PC-3 (cell line): ENCODE results near the gene FRMPD1. TPM values are rescaled to one million over a fixed set of nuclear protein-coding genes. Genes with fewer than 3 reads are reported as not detected.

Experiments used
- ATAC-seq: fragments of 200-7000 bp; cut with Tn5 transposase; 2 replicates; pipeline ENCODE4 v1.9.1; 2020; ENCODE audit warnings: mild to moderate bottlenecking, moderate library complexity
- BruUV-seq: library from RNA; stranded (reverse); fragments of 400-500 nt; replicated peaks from 2 replicates; lab custom pipeline; 2021; lab: Mats Ljungman, UMichigan
- CTCF ChIA-PET: fragments of 300-600 bp; sonication (Branson Sonifier 250); formaldehyde crosslinking; loops from one replicate; lab custom pipeline; 2022; ENCODE audit warnings: antibody characterized with exemption; lab: Charles Lee
- POLR2A ChIA-PET: fragments of 300-600 bp; sonication (Branson Sonifier 250); formaldehyde crosslinking; loops from one replicate; lab custom pipeline; 2022; ENCODE audit warnings: antibody characterized with exemption; ENCODE audit not compliant: unreplicated experiment; lab: Charles Lee
- DNase-seq: peaks from one replicate; pipeline ENCODE4 v3.0.0-alpha.2; 2015
- H2AFZ ChIP-seq: fragments of 300-600 bp; sonication (generic); 2 replicates; pipeline ENCODE4 v1.6.0; 2016; ENCODE audit warnings: antibody characterized with exemption, low read length
- H3F3A ChIP-seq: fragments of 300-600 bp; sonication (generic); one replicate; pipeline ENCODE4 v1.6.0; 2017; ENCODE audit warnings: antibody characterized with exemption, low read length, control low read depth, mild to moderate bottlenecking; ENCODE audit not compliant: unreplicated experiment
- H3K27ac ChIP-seq: fragments of 300-600 bp; sonication (generic); 2 replicates; pipeline ENCODE4 v1.5.1; 2016; ENCODE audit warnings: mild to moderate bottlenecking, low read length
- H3K27me3 ChIP-seq: fragments of 300-600 bp; sonication (generic); 2 replicates; pipeline ENCODE4 v1.6.1; 2016; ENCODE audit warnings: low read length, mixed read lengths
- H3K36me3 ChIP-seq: fragments of 300-600 bp; sonication (generic); 2 replicates; pipeline ENCODE4 v1.6.1; 2016; ENCODE audit warnings: low read depth, mixed run types, low read length, mixed read lengths
- H3K4me1 ChIP-seq: fragments of 300-600 bp; sonication (generic); 2 replicates; pipeline ENCODE4 v1.5.1; 2016; ENCODE audit warnings: low read length; ENCODE audit not compliant: insufficient read depth
- H3K4me2 ChIP-seq: fragments of 300-600 bp; sonication (generic); 2 replicates; pipeline ENCODE4 v1.6.0; 2016; ENCODE audit warnings: low read length
- H3K4me3 ChIP-seq: fragments of 300-600 bp; sonication (generic); 2 replicates; pipeline ENCODE4 v1.5.1; 2016; ENCODE audit warnings: mild to moderate bottlenecking, low read length, mixed read lengths
- H3K79me2 ChIP-seq: fragments of 300-600 bp; sonication (generic); 2 replicates; pipeline ENCODE4 v1.6.1; 2017; ENCODE audit warnings: low read length, mixed read lengths
- H3K9ac ChIP-seq: fragments of 300-600 bp; sonication (generic); 2 replicates; pipeline ENCODE4 v1.6.0; 2016; ENCODE audit warnings: mild to moderate bottlenecking, low read length
- H3K9me2 ChIP-seq: fragments of 300-600 bp; sonication (generic); replicated peaks from 2 replicates; pipeline ENCODE4 v1.6.1; 2016; ENCODE audit warnings: mixed run types, low read length, mixed read lengths
- H3K9me3 ChIP-seq: fragments of 300-600 bp; sonication (generic); 2 replicates; pipeline ENCODE4 v1.6.1; 2016; ENCODE audit warnings: low read length, mixed read lengths
- H4K20me1 ChIP-seq: fragments of 300-600 bp; sonication (generic); 2 replicates; pipeline ENCODE4 v1.6.1; 2016; ENCODE audit warnings: low read length, mixed read lengths
- EZH2 ChIP-seq: fragments of 300-600 bp; sonication (generic); IDR thresholded peaks from one replicate; pipeline ENCODE4 v1.6.1; 2017; ENCODE audit warnings: antibody characterized with exemption, mild to moderate bottlenecking, low read length; ENCODE audit not compliant: unreplicated experiment
- EZH2phosphoT487 ChIP-seq: fragments of 300-600 bp; sonication (generic); IDR thresholded peaks from 2 replicates; pipeline ENCODE4 v1.6.1; 2018; ENCODE audit warnings: mild to moderate bottlenecking, antibody characterized with exemption, low read length, borderline replicate concordance
- intact Hi-C: fragments of 100-400 bp; cut with micrococcal nuclease; formaldehyde crosslinking; loops from 2 replicates; pipeline ENCODE4 v1.9.0; 2023
- total RNA-seq: library from RNA; depleted of rRNA; stranded (reverse); fragments of >200 nt; gene quantifications from 2 replicates; pipeline ENCODE4 v1.2.3, GENCODE V29; 2014
- TF ChIP-seq, protein P1 (sequence below): fragments of 300-600 bp; sonication (generic); conservative IDR thresholded peaks from 2 replicates; pipeline ENCODE4 v1.5.1; 2017; ENCODE audit warnings: antibody characterized with exemption, low read depth, mild to moderate bottlenecking, low read length

FRMPD1 gene
- total RNA-seq, 1 experiment from 2014 or later: not detected

DNA sequence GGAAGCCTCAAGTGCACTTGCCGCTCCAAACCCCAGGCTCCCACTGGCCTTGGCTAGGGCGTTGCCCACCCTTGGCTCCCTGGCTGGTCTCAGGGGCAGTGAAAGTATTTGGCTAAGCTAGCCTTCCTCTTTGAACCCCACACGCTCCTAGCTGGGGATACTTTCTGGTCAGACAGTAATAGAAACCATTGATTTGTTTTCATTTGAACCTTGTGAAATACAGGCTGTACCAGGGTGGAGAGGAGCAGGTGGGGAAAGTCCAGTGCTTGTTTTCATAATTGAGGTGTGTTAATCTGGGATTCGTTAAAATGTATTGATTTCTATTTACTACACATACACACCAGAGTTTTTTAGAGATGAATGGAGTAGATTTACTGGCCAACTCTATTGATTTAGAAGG, 57.0 kb downstream of the FRMPD1 start:
- ATAC-seq (no peak), DNase-seq (no peak)
- no peak overlapping the region for H3K4me2 ChIP-seq
- ChIA-PET POLR2A (no interaction called here), CTCF (no interaction called here)
- H3F3A ChIP-seq: no peaks in the 10 kb centered on the region
- no peak overlapping the region for H3K4me3 ChIP-seq
- no peaks in the 10 kb centered on the region for H3K4me1 ChIP-seq
- H3K9me3 ChIP-seq: no peaks in the 10 kb centered on the region
- H3K9ac ChIP-seq: no peak overlapping the region
- H2AFZ ChIP-seq: no peak overlapping the region
- no peaks in the 10 kb centered on the region for H3K79me2 ChIP-seq
- H3K27ac ChIP-seq: no peak overlapping the region
- TF ChIP-seq, protein P1, sequence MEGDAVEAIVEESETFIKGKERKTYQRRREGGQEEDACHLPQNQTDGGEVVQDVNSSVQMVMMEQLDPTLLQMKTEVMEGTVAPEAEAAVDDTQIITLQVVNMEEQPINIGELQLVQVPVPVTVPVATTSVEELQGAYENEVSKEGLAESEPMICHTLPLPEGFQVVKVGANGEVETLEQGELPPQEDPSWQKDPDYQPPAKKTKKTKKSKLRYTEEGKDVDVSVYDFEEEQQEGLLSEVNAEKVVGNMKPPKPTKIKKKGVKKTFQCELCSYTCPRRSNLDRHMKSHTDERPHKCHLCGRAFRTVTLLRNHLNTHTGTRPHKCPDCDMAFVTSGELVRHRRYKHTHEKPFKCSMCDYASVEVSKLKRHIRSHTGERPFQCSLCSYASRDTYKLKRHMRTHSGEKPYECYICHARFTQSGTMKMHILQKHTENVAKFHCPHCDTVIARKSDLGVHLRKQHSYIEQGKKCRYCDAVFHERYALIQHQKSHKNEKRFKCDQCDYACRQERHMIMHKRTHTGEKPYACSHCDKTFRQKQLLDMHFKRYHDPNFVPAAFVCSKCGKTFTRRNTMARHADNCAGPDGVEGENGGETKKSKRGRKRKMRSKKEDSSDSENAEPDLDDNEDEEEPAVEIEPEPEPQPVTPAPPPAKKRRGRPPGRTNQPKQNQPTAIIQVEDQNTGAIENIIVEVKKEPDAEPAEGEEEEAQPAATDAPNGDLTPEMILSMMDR: no peak
- TF ChIP-seq EZH2phosphoT487: no peak
- no peak for TF ChIP-seq EZH2
- H3K36me3 ChIP-seq: no peaks in the 10 kb centered on the region
- no peaks in the 10 kb centered on the region for H3K9me2 ChIP-seq
- intact Hi-C loops: no loop called here
- BruUV-seq: no TSS peak
- H3K27me3 ChIP-seq: peaks cover 28% of the 10 kb centered on the region
- H4K20me1 ChIP-seq: no peaks in the 10 kb centered on the region

DNA sequence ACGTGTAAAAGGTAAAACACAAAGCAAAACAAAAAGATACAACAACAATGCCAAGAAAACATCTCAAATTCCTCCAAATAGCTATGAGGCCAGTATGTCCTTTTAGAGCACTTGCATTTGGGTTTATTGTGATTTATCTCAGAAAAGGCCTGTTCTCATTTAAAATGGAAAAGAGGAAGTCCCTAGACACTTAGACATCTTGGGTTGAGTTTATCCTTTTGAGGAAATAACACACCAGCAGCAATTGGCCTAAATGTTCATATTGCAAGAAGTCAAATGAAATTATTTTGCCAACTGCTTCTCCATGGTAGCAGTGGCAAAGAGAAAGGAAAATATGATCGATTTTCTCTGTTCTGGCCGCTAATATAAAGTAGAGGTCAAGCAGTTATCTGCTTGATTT, 59.3 kb downstream of the FRMPD1 start:
- ATAC-seq (no peak), DNase-seq (no peak)
- intact Hi-C loops: no loop called here
- Histone ChIP-seq H3K27ac (no peak overlapping the region), H3K36me3 (no peaks in the 10 kb centered on the region), H3K4me1 (no peaks in the 10 kb centered on the region), H3K9me2 (no peaks in the 10 kb centered on the region), H3F3A (no peaks in the 10 kb centered on the region), H4K20me1 (no peaks in the 10 kb centered on the region), H3K4me3 (no peak overlapping the region), H3K4me2 (no peak overlapping the region), H3K9me3 (no peaks in the 10 kb centered on the region), H2AFZ (no peak overlapping the region), H3K79me2 (no peaks in the 10 kb centered on the region), H3K9ac (no peak overlapping the region), H3K27me3 (peaks cover 25% of the 10 kb centered on the region)
- POLR2A ChIA-PET: no interaction called here
- TF ChIP-seq EZH2: no peak
- TF ChIP-seq, protein P1: no peak
- TF ChIP-seq EZH2phosphoT487: no peak
- CTCF ChIA-PET: no interaction called here
- BruUV-seq: no TSS peak

DNA sequence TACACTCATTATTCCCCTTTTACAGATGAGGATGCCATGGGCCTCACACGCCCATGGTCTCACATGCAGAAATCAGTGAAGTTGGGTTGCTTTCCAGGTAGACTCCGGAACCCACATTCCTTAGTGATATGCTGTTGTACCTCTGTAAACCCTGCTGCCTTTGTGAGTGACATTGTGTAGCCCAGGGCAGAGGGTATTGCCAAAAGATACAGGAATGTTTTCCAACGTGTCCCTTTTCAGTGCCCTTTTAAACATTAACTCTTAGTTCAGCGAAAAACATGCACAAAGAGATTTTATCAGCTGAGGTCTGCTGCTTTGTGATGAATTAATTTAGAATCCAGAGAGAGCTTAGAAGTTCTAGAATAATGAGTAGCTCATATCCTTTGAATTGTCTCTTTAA, 64.5 kb downstream of the FRMPD1 start:
- Histone ChIP-seq H2AFZ (no peak overlapping the region), H3K27me3 (no peaks in the 10 kb centered on the region; the same call in 1 of the 2 replicates), H3K36me3 (no peaks in the 10 kb centered on the region), H3K4me1 (no peaks in the 10 kb centered on the region), H3K79me2 (no peaks in the 10 kb centered on the region), H3K9ac (no peak overlapping the region), H3K9me3 (no peaks in the 10 kb centered on the region), H3F3A (no peaks in the 10 kb centered on the region), H3K4me2 (no peak overlapping the region), H3K27ac (no peak overlapping the region), H3K9me2 (no peaks in the 10 kb centered on the region), H3K4me3 (no peak overlapping the region), H4K20me1 (no peaks in the 10 kb centered on the region)
- no peak for ATAC-seq
- no TSS peak for BruUV-seq
- ChIA-PET CTCF (no interaction called here), POLR2A (no interaction called here)
- TF ChIP-seq EZH2: no peak
- no peak for DNase-seq
- intact Hi-C loops: no loop called here
